LNCaP clone FGC (cell line): ENCODE measurements around the gene BRPF3.

Experiments used
- DNase-seq: peaks from one replicate; pipeline ENCODE4 v3.0.0-alpha.2; 2011; ENCODE audit warnings: low read depth
- H3K4me3 ChIP-seq: 2 replicates; pipeline ENCODE4 v1.5.1; 2011; ENCODE audit warnings: mild to moderate bottlenecking, low read depth, low read length, control low read depth
- TF ChIP-seq, protein P1 (sequence below): IDR thresholded peaks from 2 replicates; pipeline ENCODE4 v1.5.1; 2012; ENCODE audit warnings: mild to moderate bottlenecking; ENCODE audit not compliant: control insufficient read depth, insufficient read depth; ENCODE audit errors: extremely low read depth

The BRPF3 gene

DNA sequence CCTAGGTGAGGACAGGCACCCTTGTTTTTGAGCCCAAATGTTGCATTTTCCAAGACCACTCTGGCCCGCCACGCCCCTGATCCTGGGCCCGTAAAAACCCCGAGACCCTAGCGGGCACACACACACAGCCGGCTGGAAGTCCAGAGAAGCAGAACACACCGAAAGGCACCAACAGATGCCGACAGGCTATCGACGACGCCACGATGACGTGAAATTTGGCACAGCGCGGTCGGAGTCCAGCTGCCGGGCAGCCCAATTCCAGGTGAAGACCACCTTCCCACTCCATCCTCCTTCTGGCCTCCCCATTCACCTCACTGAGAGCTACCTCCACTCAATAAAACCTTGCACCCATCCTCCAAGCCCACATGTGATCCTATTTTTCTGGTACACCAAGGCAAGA lies 39.3 kb downstream of the BRPF3 start:
- TF ChIP-seq, protein P1, sequence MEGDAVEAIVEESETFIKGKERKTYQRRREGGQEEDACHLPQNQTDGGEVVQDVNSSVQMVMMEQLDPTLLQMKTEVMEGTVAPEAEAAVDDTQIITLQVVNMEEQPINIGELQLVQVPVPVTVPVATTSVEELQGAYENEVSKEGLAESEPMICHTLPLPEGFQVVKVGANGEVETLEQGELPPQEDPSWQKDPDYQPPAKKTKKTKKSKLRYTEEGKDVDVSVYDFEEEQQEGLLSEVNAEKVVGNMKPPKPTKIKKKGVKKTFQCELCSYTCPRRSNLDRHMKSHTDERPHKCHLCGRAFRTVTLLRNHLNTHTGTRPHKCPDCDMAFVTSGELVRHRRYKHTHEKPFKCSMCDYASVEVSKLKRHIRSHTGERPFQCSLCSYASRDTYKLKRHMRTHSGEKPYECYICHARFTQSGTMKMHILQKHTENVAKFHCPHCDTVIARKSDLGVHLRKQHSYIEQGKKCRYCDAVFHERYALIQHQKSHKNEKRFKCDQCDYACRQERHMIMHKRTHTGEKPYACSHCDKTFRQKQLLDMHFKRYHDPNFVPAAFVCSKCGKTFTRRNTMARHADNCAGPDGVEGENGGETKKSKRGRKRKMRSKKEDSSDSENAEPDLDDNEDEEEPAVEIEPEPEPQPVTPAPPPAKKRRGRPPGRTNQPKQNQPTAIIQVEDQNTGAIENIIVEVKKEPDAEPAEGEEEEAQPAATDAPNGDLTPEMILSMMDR: no peak
- no peak overlapping the region for H3K4me3 ChIP-seq
- no peak for DNase-seq

GRCh38 chr6:36239774-36240173 lies 43.2 kb downstream of the BRPF3 start:
- TF ChIP-seq, protein P1: no peak
- no peak overlapping the region for H3K4me3 ChIP-seq
- no peak for DNase-seq

GRCh38 chr6:36241728-36242127 lies 45.2 kb downstream of the BRPF3 start:
- no peak for DNase-seq
- H3K4me3 ChIP-seq: no peak overlapping the region
- TF ChIP-seq, protein P1: no peak

- no peak overlapping the region for H3K4me3 ChIP-seq
- no peak for DNase-seq
- TF ChIP-seq, protein P1: no peak
These were observed 45.6 kb downstream of the BRPF3 start for GRCh38 chr6:36242161-36242560.

DNA sequence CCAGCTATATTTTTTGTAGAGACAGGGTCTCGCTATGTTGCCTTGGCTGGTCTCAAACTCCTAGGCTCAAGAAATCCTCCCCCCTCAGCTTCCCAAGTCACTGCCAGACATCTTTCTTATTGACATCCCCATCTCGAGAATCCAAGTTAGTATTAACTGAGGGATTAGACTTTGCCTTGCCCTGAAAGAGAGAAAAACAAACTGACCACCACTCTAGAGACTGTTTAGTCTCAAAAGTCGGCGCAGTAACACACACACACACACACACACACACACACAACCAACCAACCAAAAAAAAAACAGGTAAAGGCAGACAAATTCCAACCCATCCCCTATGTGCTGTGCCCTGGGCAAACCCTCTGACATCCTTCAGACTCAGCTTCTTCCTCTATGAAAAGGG lies 46.1 kb downstream of the BRPF3 start:
- DNase-seq: no peak
- H3K4me3 ChIP-seq: no peak overlapping the region
- TF ChIP-seq, protein P1: no peak

DNA sequence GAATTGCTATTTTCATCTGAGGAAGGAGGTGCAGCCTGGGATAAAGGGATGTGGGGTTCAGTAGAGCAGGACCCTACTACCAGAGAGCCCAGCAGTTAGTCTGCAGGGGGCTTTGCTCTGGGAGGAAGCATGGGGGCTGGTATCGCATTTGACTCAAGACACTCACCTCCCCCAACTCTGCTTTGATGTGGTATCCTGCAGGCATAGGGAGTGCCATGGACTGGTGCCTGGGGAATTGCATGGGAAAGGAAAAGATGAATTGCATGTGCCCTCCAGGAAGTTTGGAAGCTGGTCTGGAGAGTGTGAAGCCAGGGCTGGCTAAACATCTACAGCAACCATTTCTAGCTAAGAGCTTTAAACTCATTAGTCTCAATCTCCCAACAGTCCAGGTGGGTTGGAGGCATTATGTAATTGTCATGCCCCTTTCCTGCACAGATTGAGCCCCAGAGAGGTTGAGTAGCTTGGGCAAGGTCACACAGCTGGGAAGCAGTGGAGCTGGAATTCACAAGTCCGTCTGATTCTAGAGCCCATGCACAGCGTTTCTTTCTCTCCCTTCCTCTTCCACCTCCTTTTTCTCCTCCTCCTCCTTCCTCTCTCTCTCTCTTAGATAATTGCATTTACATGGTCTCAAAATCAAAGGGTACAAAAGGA lies 47.1 kb downstream of the BRPF3 start:
- no peak overlapping the region for H3K4me3 ChIP-seq
- DNase-seq: no peak
- TF ChIP-seq, protein P1: no peak

DNA sequence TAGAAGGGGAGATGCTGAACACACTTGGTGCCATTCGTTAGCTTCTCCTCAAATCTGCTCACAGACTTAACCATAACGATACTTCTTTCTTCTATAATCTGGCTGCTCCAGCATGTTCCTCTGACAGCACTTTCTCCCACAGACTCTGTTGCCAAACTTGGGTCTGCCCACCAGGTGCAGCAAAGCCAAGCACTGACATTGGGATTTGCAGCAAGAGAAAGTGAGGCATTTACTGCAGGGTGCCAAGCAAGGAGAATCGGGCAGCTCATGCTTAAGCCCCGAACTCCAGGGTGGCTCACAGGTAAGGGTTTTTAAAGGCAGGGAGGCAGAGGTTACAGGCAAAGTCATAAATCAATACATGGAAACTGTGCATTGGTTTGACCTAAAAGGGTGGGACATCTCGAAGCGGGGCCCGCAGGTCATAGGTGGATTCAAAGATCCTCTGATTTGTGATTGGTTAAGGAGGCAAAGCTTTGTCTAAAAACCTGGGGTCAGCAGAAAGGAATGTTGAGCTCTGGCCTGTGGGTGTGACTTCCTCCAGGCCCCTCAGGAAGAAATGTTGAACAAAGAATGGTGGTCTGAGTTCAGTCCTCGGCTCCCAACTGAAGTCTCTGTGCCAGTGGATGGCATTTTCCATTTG lies 48.2 kb downstream of the BRPF3 start:
- H3K4me3 ChIP-seq: no peak overlapping the region
- DNase-seq: no peak

More for the DNA sequence above, 48.2 kb downstream of the BRPF3 start:
- TF ChIP-seq, protein P1: no peak
